ENCODE measurements around the gene CLUH.
A peak's percentile ranks its signal among the peaks of the same experiment; 100 is the strongest.

CLUH gene

GRCh38 chr17:2736956-2737355 is 25.4 kb upstream of the CLUH start:
- ChIA-PET CTCF (interaction anchor here (0.6 to 0.8 kb wide), 2 partner anchors 14 to 30 kb away, joined by 3 read pairs; no protein-coding TSS in a partner anchor), POLR2A (interaction anchor here (0.5 kb wide), 1 partner anchor 11 kb away, joined by 5 read pairs; no protein-coding TSS in a partner anchor)
- Histone ChIP-seq H3K4me3 (ENCODE audit: low read depth, low read length) (no peak overlapping the region), H3K4me1 (ENCODE audit: control insufficient read depth, insufficient read depth, low read length) (no peaks in the 10 kb centered on the region), H3K9me3 (ENCODE audit: control insufficient read depth, insufficient read depth, low read depth, low read length) (no peaks in the 10 kb centered on the region), H3K36me3 (ENCODE audit: control insufficient read depth in 2 of 2, insufficient read depth in 1 of 2, low read length in 2 of 2) (no peaks in the 10 kb centered on the region), H3K27ac (ENCODE audit: extremely low read depth, low read depth, low read length) (no peak overlapping the region)
- TF ChIP-seq ZNF558 (tag by site-specific recombination; IDR thresholded peaks at IDR 0.05): 0 out of 2 replicates have a peak, but pooled peaks have one; percentile 31
- no peak for TF ChIP-seq ZBTB48 (tag by site-specific recombination; IDR thresholded peaks at IDR 0.05)
- 0 out of 2 replicates have a peak, but pooled peaks have one; percentile 12 for TF ChIP-seq PRDM10 (tag by site-specific recombination; IDR thresholded peaks at IDR 0.05)

GRCh38 chr17:2735896-2736295 is 24.3 kb upstream of the CLUH start:
- Histone ChIP-seq H3K9me3 (ENCODE audit: control insufficient read depth, insufficient read depth, low read depth, low read length) (no peaks in the 10 kb centered on the region), H3K4me1 (ENCODE audit: control insufficient read depth, insufficient read depth, low read length) (no peaks in the 10 kb centered on the region), H3K36me3 (ENCODE audit: control insufficient read depth in 2 of 2, insufficient read depth in 1 of 2, low read length in 2 of 2) (no peaks in the 10 kb centered on the region), H3K4me3 (ENCODE audit: low read depth, low read length) (no peak overlapping the region), H3K27ac (ENCODE audit: extremely low read depth, low read depth, low read length) (no peak overlapping the region)
- POLR2A ChIA-PET: no interaction called here
- CTCF ChIA-PET: no interaction called here
- TF ChIP-seq, protein P1, sequence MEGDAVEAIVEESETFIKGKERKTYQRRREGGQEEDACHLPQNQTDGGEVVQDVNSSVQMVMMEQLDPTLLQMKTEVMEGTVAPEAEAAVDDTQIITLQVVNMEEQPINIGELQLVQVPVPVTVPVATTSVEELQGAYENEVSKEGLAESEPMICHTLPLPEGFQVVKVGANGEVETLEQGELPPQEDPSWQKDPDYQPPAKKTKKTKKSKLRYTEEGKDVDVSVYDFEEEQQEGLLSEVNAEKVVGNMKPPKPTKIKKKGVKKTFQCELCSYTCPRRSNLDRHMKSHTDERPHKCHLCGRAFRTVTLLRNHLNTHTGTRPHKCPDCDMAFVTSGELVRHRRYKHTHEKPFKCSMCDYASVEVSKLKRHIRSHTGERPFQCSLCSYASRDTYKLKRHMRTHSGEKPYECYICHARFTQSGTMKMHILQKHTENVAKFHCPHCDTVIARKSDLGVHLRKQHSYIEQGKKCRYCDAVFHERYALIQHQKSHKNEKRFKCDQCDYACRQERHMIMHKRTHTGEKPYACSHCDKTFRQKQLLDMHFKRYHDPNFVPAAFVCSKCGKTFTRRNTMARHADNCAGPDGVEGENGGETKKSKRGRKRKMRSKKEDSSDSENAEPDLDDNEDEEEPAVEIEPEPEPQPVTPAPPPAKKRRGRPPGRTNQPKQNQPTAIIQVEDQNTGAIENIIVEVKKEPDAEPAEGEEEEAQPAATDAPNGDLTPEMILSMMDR (tag by site-specific recombination; IDR thresholded peaks at IDR 0.05): 0 out of 2 replicates have a peak, but pooled peaks have one; percentile 11
- TF ChIP-seq ZNF404 (tag by site-specific recombination; IDR thresholded peaks at IDR 0.05): no peak

DNA sequence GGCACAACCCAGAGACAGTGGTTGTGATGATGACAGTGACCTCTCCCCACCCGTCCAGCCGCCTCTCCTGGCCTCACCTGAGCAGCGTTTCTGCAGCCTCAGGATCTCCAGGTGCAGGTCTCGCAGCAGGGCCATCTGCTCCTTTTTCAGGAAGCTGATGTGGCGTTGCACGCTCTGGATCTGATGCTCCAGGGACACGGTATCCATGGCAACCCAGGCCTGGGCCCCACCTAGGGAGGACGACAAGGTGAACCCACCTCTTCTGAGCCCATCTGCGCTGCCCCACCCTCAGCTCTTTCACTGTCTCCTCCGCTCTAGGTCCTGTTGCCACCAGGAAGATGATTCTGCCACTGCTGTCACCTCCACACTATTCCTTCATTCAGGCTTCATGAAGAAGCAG is 23.4 kb upstream of the CLUH start:
- no peaks in the 10 kb centered on the region for H3K4me1 ChIP-seq (ENCODE audit: control insufficient read depth, insufficient read depth, low read length)
- no peaks in the 10 kb centered on the region for H3K36me3 ChIP-seq (ENCODE audit: control insufficient read depth in 2 of 2, insufficient read depth in 1 of 2, low read length in 2 of 2)
- no peak for TF ChIP-seq ZNF837 (tag by site-specific recombination; IDR thresholded peaks at IDR 0.05)
- TF ChIP-seq IKZF3 (tag by site-specific recombination; IDR thresholded peaks at IDR 0.05): no peak
- no peak for TF ChIP-seq ZNF121 (tag by site-specific recombination; IDR thresholded peaks at IDR 0.05)
- TF ChIP-seq ZFHX2 (tag by site-specific recombination; conservative IDR thresholded peaks at IDR 0.05): no peak
- no peak for TF ChIP-seq ZNF660 (tag by site-specific recombination; IDR thresholded peaks at IDR 0.05)
- TF ChIP-seq ZSCAN23 (tag by site-specific recombination; IDR thresholded peaks at IDR 0.05): no peak
- TF ChIP-seq, protein P2, sequence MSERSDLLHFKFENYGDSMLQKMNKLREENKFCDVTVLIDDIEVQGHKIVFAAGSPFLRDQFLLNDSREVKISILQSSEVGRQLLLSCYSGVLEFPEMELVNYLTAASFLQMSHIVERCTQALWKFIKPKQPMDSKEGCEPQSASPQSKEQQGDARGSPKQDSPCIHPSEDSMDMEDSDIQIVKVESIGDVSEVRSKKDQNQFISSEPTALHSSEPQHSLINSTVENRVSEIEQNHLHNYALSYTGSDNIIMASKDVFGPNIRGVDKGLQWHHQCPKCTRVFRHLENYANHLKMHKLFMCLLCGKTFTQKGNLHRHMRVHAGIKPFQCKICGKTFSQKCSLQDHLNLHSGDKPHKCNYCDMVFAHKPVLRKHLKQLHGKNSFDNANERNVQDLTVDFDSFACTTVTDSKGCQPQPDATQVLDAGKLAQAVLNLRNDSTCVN (tag by site-specific recombination; optimal IDR thresholded peaks at IDR 0.05): no peak
- TF ChIP-seq OVOL3 (tag by site-specific recombination; IDR thresholded peaks at IDR 0.05): no peak
- TF ChIP-seq ZNF792 (tag by site-specific recombination; IDR thresholded peaks at IDR 0.05): no peak
- TF ChIP-seq ZSCAN16 (tag by site-specific recombination; IDR thresholded peaks at IDR 0.05): no peak
- TF ChIP-seq GFI1B (tag by site-specific recombination; IDR thresholded peaks at IDR 0.05): no peak
- no peak for TF ChIP-seq ZNF221 (tag by site-specific recombination; IDR thresholded peaks at IDR 0.05; ENCODE audit: borderline replicate concordance)
- no peak for TF ChIP-seq ZBTB6 (tag by site-specific recombination; IDR thresholded peaks at IDR 0.05)
- no peak for TF ChIP-seq ZNF621 (tag by site-specific recombination; IDR thresholded peaks at IDR 0.05)
- TF ChIP-seq HOXD13 (CRISPR knock-in tag; IDR thresholded peaks at IDR 0.05; ENCODE audit: borderline replicate concordance): no peak
- no peak for TF ChIP-seq ZNF610 (tag by site-specific recombination; IDR thresholded peaks at IDR 0.05; ENCODE audit: borderline replicate concordance)
- no peak for TF ChIP-seq ZNF2 (tag by site-specific recombination; IDR thresholded peaks at IDR 0.05)
- no peaks in the 10 kb centered on the region for H3K9me3 ChIP-seq (ENCODE audit: control insufficient read depth, insufficient read depth, low read depth, low read length)
- H3K4me3 ChIP-seq (ENCODE audit: low read depth, low read length): no peak overlapping the region
- H3K27ac ChIP-seq (ENCODE audit: extremely low read depth, low read depth, low read length): no peak overlapping the region
- POLR2A ChIA-PET: no interaction called here
- CTCF ChIA-PET: no interaction called here
